ENCODE measurements around the gene WRAP73.

The WRAP73 gene

DNA sequence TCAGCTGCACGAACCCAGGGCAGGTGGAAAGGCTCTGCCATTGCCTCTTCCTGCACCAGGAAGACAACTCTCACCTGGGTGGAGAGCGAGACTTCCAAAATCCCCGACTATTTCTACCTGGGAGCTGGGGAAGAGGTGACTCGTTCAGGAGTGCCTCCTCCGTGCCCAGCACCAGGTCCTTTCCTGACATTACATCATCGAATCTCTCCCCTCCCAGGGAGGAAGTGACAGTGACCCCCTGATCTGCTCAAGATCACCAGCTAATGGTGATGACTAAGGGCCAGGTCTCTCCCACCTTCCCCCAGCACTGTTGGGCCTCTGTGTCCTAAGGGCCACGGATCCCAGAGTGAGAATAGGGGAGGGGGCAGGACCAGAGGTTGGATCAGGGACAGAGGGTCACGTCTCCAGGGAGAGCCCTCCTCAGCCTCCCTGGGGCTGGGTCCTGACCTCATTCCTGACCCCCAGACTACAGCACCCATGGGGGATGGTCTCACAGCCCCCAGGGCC lies 45.4 kb downstream of the WRAP73 start:
- TF ChIP-seq, protein P1, sequence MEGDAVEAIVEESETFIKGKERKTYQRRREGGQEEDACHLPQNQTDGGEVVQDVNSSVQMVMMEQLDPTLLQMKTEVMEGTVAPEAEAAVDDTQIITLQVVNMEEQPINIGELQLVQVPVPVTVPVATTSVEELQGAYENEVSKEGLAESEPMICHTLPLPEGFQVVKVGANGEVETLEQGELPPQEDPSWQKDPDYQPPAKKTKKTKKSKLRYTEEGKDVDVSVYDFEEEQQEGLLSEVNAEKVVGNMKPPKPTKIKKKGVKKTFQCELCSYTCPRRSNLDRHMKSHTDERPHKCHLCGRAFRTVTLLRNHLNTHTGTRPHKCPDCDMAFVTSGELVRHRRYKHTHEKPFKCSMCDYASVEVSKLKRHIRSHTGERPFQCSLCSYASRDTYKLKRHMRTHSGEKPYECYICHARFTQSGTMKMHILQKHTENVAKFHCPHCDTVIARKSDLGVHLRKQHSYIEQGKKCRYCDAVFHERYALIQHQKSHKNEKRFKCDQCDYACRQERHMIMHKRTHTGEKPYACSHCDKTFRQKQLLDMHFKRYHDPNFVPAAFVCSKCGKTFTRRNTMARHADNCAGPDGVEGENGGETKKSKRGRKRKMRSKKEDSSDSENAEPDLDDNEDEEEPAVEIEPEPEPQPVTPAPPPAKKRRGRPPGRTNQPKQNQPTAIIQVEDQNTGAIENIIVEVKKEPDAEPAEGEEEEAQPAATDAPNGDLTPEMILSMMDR (conservative IDR thresholded peaks at IDR 0.05; ENCODE audit: low read depth, low read length) = no peak
- no peak for DNase-seq (ENCODE audit: low read depth)
- no peak overlapping the region for H3K4me3 ChIP-seq (ENCODE audit: low read length)

DNA sequence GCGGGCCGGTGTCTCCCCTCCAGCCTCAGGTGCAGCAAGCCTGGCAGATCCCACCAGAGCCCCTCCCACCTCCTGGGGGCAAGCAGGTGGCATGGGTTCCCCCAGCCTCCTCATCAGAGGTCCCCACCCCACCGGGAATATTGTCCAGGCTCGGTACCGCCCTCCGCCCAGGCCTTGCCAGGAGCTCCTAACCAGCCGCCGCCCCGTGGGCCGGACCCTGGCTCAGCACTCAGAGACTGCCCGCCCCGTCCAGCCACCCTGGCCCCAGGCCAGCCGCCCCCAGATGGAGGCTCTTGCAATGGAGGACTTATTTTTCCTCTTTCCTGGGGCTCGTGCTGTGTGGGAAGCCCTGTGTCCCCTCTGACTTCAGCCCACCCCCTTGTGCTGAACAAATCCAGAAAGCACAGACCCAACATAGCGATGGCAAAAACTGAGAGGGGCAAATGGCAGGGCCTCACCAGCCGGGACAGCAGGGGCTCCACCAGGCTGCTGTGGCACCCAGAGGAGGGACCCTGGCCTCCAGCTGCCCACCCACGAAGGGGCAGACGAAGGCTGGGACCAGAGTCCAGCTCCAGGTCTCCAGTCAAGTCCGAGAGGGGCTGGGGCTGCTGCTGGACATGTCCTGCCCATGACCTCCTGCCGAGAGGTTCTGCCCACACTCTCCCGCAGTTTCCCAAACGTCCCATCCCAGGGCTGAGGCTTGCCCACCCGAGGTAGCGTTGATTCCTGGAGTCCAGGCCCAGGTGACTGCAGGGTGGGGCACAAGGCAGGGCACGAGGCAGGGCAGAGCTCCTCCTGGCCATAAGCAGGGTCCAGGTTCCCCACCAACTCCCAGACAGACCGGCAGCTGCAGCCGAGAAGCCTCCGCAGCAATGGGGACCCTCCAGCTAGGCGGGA lies 46.1 kb downstream of the WRAP73 start:
- no peak overlapping the region for H3K4me3 ChIP-seq (ENCODE audit: low read length)
- DNase-seq (ENCODE audit: low read depth) = no peak
- TF ChIP-seq, protein P1 (conservative IDR thresholded peaks at IDR 0.05; ENCODE audit: low read depth, low read length) = no peak

DNA sequence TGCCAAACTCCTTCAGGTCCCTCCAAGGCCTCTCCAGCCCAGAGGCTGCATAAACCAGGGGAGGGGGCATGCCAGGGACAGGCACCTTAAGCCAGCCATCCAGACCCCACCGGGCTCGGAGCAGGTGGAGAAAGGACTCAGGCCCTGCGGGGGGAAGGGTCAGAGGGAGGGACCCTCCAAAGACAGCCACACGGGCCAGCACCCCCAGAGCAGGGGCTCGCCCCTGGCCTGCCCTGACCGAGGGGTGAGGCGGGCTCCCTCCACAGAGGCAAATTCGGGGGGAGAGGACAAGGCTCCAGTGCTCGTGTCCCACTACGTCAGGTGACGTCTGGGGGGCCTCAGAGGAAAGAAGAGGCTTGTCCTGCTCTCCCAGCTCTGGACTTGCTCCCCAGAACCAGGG lies 46.7 kb downstream of the WRAP73 start:
- TF ChIP-seq, protein P1 (conservative IDR thresholded peaks at IDR 0.05; ENCODE audit: low read depth, low read length) = no peak
- no peak overlapping the region for H3K4me3 ChIP-seq (ENCODE audit: low read length)
- no peak for DNase-seq (ENCODE audit: low read depth)

DNA sequence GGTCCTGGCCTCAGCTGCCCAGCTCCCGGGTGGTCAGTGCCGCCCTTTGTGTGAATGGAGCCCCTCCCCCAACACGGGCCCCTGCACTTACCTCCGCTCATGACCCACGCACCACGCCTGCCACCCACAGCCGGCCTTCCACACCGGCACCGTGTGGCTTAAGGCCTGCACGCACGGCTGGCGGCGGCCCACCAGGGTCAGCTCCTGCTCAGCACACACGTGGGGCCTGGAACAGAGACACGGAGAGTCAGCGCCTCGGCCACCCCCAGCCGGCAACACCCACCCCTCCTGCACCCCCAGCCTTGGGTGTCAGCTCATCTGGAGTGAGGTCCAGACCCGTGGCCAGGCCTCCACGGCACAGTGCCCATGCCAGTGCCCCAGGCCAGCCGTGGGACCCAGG lies 47.5 kb downstream of the WRAP73 start:
- TF ChIP-seq, protein P1 (conservative IDR thresholded peaks at IDR 0.05; ENCODE audit: low read depth, low read length) = no peak
- no peak for DNase-seq (ENCODE audit: low read depth)

DNA sequence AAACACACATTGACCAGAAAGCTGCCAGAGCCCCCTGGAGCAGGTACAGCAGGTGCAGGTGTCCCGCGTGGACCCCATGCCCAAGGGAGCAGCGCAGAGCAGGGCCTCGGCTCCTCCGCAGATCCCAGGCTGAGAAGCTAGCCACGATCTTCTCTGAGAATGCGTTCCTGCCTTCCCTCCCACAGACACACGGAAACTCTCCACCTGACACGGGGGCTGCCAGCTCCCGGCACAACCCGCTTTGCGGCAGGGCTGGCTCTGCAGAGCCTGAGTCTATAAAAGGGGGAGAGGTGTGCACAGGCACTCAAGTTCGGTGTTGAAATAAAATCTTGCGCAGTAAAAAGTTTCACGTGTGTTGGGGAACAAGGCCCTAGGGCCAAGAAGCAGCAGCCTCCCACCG lies 48.2 kb downstream of the WRAP73 start:
- no peak for DNase-seq (ENCODE audit: low read depth)
- TF ChIP-seq, protein P1 (conservative IDR thresholded peaks at IDR 0.05; ENCODE audit: low read depth, low read length) = no peak
- no peak overlapping the region for H3K4me3 ChIP-seq (ENCODE audit: low read length)

More for the DNA sequence above, 47.5 kb downstream of the WRAP73 start:
- H3K4me3 ChIP-seq (ENCODE audit: low read length) = no peak overlapping the region

DNA sequence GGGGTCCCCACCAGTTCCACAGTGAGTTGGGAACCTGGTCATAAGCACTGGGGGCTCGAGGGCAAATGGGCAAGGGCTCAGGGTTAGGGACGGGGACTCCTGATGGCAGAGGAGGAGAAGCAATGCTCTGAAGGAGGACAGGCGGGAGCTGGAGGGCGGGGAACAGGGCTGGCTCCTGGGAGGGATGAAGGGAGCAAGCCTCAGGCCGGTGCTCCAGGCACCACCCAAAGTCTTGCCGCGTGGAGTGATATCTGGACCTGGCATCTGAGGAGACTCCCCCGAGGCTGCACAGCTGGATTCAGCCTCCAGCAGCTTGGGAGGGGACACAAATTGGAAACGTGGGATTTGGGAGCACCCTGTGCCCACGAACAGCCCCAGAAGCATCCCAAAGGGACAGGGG lies 49.5 kb downstream of the WRAP73 start:
- TF ChIP-seq, protein P1 (conservative IDR thresholded peaks at IDR 0.05; ENCODE audit: low read depth, low read length) = no peak
- DNase-seq (ENCODE audit: low read depth) = no peak
- H3K4me3 ChIP-seq (ENCODE audit: low read length) = no peak overlapping the region

DNA sequence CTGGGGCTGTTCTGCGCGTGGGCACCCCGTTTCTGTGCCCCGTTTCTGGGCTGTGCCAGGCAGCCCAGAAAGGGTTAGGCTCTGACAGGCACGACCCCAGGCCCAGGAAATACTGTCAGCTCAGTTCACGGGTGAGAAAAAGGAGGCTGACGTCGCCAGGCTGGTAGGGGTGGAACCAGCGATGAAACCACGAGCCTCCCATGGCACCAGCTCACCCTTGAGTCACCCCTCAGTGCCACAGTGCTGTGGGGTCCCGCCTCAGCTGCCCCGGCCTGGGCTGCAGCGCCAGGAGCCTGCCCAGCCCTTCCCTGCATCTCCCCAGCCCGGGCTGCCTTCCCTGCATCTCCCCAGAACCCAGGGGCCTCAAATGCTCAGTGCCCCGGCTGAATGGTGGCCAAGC lies 50.1 kb downstream of the WRAP73 start:
- no peak overlapping the region for H3K4me3 ChIP-seq (ENCODE audit: low read length)
- DNase-seq (ENCODE audit: low read depth) = no peak
- TF ChIP-seq, protein P1 (conservative IDR thresholded peaks at IDR 0.05; ENCODE audit: low read depth, low read length) = no peak

Data from retinal pigment epithelial cell (primary cell).